ENCODE data around the gene LIMS1.
"Not testable (repeated sequence)": the region's sequence is repeated elsewhere in the genome, so short reads cannot be mapped to it uniquely, and the experiment has no call there.

The LIMS1 gene

DNA sequence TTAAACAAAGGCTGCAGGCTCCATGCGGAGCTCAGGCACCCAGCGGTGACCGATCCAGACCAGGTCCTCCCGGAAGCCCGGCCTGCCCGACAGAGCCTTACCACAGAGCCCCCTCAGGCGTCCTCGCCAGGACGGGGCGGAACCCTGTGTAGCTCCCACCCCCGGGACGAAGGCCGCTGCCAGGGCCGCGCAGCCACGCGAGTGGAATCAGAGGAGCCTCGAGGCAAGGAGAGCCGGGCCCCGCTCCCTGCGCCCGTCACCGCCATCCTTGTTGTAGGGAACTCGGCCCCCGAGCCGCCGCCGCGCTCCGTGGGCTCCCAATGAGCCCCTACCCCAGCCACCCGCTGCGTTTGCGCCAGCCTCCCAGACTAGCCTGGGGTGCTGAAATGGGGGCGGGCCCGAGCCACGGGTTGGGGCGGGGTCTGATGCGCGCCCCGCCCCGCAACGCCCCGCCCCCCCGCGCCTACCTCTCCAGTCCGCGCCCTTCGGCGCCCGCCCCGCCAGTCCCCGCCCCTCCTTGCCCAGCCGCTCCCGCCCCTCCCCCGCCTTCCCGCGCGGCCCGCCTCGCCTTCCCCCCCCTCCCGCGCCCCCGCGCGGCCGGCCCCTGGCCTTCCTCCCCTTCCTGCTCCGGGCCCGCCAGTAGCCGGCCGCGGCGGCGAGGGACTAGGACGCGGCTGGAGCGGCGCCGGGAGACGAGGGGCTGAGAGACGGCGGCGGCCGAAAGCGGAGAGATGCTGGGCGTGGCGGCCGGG, at the start of gene LIMS1:
Gene LIMS1 (plus strand): TSS at position 639 of the 752 bp plus-strand sequence. CDS start 93 bp downstream, at position 732.
- TF ChIP-seq CTCF (IDR thresholded peaks at IDR 0.05; ENCODE audit: insufficient read depth, low read depth, low read length, missing control alignments), result no peak
- DNase-seq (ENCODE audit: low read depth), result peak; percentile 89
- H3K4me3 ChIP-seq (ENCODE audit: low read length), result peak within 1 kb of the TSS; percentile 81

DNA sequence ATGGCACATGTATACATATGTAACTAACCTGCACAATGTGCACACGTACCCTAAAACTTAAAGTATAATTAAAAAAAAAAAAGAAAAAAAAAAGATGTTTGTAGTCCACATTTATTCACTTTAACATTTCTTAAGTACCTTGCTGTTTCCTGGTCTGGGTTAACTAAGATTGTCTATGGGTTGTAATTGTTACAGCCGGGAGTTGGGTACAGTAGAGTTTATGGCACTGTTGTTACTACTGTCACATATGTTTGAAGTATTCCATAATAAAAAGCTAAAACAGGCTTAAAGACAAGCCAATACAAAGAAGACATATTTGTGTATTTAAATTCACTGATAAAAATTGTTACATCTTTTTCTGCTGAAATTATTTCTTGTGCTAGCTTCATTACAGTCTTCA, 49.0 kb upstream of the LIMS1 start:
- H3K4me3 ChIP-seq (ENCODE audit: low read length), result no peak overlapping the region
- DNase-seq (ENCODE audit: low read depth), result no peak
- no peak for TF ChIP-seq CTCF (IDR thresholded peaks at IDR 0.05; ENCODE audit: insufficient read depth, low read depth, low read length, missing control alignments)

DNA sequence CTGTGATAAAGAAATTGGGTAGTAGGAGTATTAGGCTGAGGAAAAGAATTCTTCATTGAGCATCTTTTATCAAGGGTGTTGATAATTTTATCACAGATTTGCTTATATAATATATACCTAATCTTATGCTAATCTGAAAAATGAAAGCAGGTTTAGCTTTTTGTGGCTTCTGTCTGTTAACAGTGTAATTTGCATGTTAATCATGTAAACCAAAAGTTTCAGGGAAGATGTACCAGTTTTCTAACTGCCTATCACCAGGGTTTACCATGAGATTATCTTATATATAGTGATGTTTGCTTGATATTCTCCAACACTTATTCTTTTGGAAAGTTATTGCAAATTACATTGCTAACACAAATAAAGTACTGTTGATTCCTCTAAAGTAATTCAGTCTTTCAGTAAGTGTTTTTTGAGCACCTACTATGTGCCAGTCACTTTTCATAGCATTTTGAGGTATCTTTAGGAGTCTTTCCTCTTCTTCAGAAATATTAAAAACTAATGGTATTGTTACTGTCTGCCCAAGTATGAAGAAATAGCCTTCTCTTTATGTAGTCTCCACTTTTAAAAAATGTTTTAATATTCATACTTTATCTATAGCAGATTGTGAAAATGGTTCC, 43.7 kb upstream of the LIMS1 start:
- TF ChIP-seq CTCF (IDR thresholded peaks at IDR 0.05; ENCODE audit: insufficient read depth, low read depth, low read length, missing control alignments), result no peak
- H3K4me3 ChIP-seq (ENCODE audit: low read length), result no peak overlapping the region
- DNase-seq (ENCODE audit: low read depth), result no peak

- TF ChIP-seq CTCF (IDR thresholded peaks at IDR 0.05; ENCODE audit: insufficient read depth, low read depth, low read length, missing control alignments), result no peak
- H3K4me3 ChIP-seq (ENCODE audit: low read length), result no peak overlapping the region
- no peak for DNase-seq (ENCODE audit: low read depth)
Observed at GRCh38 chr2:108491848-108492247, 42.4 kb upstream of the LIMS1 start.

DNA sequence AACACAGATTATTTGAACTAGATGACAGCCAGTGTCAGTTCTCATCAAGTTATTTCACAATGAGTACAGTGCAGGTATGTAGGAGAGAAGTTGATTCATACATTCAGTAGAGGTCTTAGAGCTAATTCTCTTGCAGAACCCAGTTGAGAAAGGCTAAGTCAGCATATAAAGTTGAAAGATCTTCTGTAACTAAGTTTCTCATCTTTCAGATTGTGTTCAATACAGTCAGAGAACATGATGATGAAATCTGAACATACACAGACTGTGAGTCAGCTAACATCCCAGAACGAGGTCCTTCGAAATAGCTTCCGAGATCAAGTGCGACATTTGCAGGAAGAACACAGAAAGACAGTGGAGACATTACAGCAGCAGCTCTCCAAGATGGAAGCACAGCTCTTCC, 41.9 kb upstream of the LIMS1 start:
- no peak overlapping the region for H3K4me3 ChIP-seq (ENCODE audit: low read length)
- peak; percentile 95 for DNase-seq (ENCODE audit: low read depth)
- TF ChIP-seq CTCF (IDR thresholded peaks at IDR 0.05; ENCODE audit: insufficient read depth, low read depth, low read length, missing control alignments), result no peak

DNA sequence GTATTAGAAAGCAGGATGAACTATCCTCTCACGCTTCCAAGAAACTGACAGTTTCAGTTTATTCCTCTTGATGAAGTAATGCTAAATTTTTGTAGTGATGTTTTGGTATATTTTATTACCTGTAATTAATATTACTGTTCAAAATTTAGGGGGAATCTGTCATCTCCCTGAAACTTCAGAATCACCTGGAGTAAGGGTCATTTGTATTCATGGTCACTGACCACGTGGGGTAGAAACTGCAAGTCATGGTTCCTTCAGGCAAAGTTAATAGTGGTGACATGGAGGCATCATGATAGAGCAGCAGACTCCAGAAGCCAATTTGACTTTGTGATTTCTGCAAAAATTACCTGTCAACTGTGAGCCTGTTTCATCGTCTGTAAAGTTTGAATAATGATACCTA, 38.1 kb upstream of the LIMS1 start:
- not testable (repeated sequence) for DNase-seq (ENCODE audit: low read depth); H3K4me3 ChIP-seq (ENCODE audit: low read length)

GRCh38 chr2:108507620-108508019, 26.6 kb upstream of the LIMS1 start:
- not testable (repeated sequence) for H3K4me3 ChIP-seq (ENCODE audit: low read length); DNase-seq (ENCODE audit: low read depth)

DNA sequence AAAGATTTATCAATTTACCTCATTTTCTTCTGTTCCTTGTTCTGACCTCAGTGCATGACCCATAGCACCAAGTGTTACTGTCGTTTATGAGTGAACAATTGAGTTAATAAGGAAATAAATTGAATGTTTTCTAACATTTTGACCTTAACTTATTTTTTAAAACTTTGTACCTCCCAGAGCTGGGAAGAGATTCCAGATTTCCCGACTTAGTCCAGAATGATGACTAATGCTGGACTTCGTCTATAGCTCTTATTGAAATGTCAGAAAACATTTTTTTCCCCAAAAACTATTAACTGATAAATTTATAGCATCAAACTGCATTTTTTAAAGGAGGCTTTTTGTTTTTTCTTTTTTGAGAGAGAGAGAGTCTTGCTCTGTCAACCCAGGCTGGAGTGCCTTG, 21.8 kb upstream of the LIMS1 start:
- DNase-seq (ENCODE audit: low read depth); H3K4me3 ChIP-seq (ENCODE audit: low read length): not testable (repeated sequence)

- not testable (repeated sequence) for DNase-seq (ENCODE audit: low read depth); H3K4me3 ChIP-seq (ENCODE audit: low read length)
Observed at GRCh38 chr2:108514478-108514877, 19.8 kb upstream of the LIMS1 start.

DNA sequence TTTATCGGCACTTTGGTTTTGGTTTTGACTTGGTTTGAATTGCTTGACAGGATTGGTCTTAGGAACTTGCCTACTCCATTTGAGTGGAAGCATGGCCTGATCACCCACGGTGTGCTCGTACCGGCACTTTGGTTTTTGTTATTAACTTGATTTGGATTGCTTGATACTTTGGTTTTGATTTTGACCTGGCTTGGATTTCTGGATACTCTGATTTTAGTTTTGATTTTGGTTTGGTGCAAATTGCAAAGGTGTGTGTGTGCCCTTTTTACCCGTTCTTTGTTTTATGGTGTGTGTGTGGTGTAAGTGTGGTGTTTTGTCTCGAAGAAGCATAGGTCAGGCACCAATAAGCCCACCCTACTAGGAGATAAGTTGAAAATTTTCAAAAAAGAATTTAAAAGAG, 9.6 kb upstream of the LIMS1 start:
- not testable (repeated sequence) for DNase-seq (ENCODE audit: low read depth); H3K4me3 ChIP-seq (ENCODE audit: low read length)

GRCh38 chr2:108525258-108525657, 9.0 kb upstream of the LIMS1 start:
- not testable (repeated sequence) for H3K4me3 ChIP-seq (ENCODE audit: low read length); DNase-seq (ENCODE audit: low read depth)
